ENCODE results near the gene CTNNA2. TPM values are rescaled to one million over a fixed set of nuclear protein-coding genes. Genes with fewer than 3 reads are reported as not detected.

The CTNNA2 gene
- total RNA-seq, 1 donor from 2014 or later: 43.5 TPM

DNA sequence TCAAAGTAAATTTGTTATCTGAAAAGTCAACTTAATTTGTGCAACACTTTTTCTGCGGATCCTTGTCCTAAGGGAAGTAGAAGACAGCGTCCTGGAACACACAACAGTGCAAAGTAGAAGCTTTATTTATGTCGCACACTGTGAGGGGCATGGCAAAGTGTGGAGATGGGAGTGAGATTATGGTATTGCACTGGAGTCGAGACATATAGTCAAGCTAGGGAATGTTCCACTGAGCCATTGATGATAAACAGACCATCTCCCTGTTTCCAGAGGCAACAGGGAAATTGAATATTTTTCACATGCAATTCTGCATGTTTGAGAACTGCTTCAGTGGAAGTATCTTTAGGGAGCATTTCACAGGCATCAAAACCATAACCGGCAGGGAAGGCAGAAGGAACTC, 745.5 kb downstream of the CTNNA2 start:
- no peak overlapping the region for H3K9ac ChIP-seq
- H3K36me3 Mint-ChIP-seq: no peaks in the 10 kb centered on the region
- H2AFZ ChIP-seq (replicated peaks): no peak overlapping the region
- no peak for DNase-seq (ENCODE audit: low spot score)
- no peaks in the 10 kb centered on the region for H3K27me3 ChIP-seq
- no peak overlapping the region for H3K4me3 Mint-ChIP-seq
- no peaks in the 10 kb centered on the region for H3K27me3 Mint-ChIP-seq (ENCODE audit: insufficient read depth, low read depth)
- H3K4me1 ChIP-seq: peaks cover 13% of the 10 kb centered on the region
- no peak overlapping the region for H3K4me3 ChIP-seq
- no peaks in the 10 kb centered on the region for H3K9me3 ChIP-seq (ENCODE audit: low read depth)
- peaks cover 5% of the 10 kb centered on the region for H3K9me3 Mint-ChIP-seq
- no peaks in the 10 kb centered on the region for H3K36me3 ChIP-seq
- no peak overlapping the region for H3K27ac ChIP-seq
- H3K27ac Mint-ChIP-seq: no peak overlapping the region
- no peak for TF ChIP-seq EZH2 (IDR thresholded peaks at IDR 0.05)
- TF ChIP-seq EZH2phosphoT487 (IDR thresholded peaks at IDR 0.05): no peak
- TF ChIP-seq, protein P1, sequence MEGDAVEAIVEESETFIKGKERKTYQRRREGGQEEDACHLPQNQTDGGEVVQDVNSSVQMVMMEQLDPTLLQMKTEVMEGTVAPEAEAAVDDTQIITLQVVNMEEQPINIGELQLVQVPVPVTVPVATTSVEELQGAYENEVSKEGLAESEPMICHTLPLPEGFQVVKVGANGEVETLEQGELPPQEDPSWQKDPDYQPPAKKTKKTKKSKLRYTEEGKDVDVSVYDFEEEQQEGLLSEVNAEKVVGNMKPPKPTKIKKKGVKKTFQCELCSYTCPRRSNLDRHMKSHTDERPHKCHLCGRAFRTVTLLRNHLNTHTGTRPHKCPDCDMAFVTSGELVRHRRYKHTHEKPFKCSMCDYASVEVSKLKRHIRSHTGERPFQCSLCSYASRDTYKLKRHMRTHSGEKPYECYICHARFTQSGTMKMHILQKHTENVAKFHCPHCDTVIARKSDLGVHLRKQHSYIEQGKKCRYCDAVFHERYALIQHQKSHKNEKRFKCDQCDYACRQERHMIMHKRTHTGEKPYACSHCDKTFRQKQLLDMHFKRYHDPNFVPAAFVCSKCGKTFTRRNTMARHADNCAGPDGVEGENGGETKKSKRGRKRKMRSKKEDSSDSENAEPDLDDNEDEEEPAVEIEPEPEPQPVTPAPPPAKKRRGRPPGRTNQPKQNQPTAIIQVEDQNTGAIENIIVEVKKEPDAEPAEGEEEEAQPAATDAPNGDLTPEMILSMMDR (IDR thresholded peaks at IDR 0.05): no peak
- no peaks in the 10 kb centered on the region for H3K79me2 ChIP-seq (ENCODE audit: low read depth)
- H4K20me1 ChIP-seq (ENCODE audit: low read depth): no peaks in the 10 kb centered on the region
- peaks cover 30% of the 10 kb centered on the region for H3K4me1 Mint-ChIP-seq
- H3F3A ChIP-seq (ENCODE audit: low read depth): no peaks in the 10 kb centered on the region
- H3K4me2 ChIP-seq: no peak overlapping the region

DNA sequence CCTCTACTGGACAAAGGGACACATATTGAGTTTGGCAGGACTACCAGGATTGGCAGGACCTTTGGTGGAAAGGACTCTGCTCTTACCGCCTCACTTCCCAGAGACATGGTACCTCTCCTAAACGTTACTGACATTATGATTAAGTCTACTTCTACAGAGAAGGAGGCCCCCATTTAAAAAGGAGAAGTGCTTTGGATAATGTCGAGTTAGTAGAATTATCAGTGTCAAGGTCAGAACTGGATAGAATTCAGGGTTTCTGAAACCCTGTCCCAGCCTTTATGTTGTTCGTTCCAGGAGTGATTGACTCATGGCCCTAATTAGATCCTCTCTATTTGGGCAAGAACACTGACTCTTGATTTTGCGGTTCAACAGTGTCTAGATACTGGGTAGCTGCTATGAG, 745.9 kb downstream of the CTNNA2 start:
- H3K4me3 Mint-ChIP-seq: no peak overlapping the region
- Histone ChIP-seq H3K4me2 (no peak overlapping the region), H3K9ac (no peak overlapping the region), H3K9me3 (ENCODE audit: low read depth) (no peaks in the 10 kb centered on the region), H3F3A (ENCODE audit: low read depth) (no peaks in the 10 kb centered on the region), H4K20me1 (ENCODE audit: low read depth) (no peaks in the 10 kb centered on the region), H3K4me3 (no peak overlapping the region), H3K79me2 (ENCODE audit: low read depth) (no peaks in the 10 kb centered on the region), H3K27ac (no peak overlapping the region), H3K36me3 (no peaks in the 10 kb centered on the region), H3K4me1 (peaks cover 13% of the 10 kb centered on the region), H2AFZ (replicated peaks) (no peak overlapping the region), H3K27me3 (no peaks in the 10 kb centered on the region)
- TF ChIP-seq EZH2 (IDR thresholded peaks at IDR 0.05) (no peak), EZH2phosphoT487 (IDR thresholded peaks at IDR 0.05) (no peak)
- TF ChIP-seq, protein P1 (IDR thresholded peaks at IDR 0.05): no peak
- H3K9me3 Mint-ChIP-seq: peaks cover 5% of the 10 kb centered on the region
- H3K27me3 Mint-ChIP-seq (ENCODE audit: insufficient read depth, low read depth): no peaks in the 10 kb centered on the region
- no peak overlapping the region for H3K27ac Mint-ChIP-seq
- H3K36me3 Mint-ChIP-seq: no peaks in the 10 kb centered on the region
- H3K4me1 Mint-ChIP-seq: peaks cover 30% of the 10 kb centered on the region
- no peak for DNase-seq (ENCODE audit: low spot score)

DNA sequence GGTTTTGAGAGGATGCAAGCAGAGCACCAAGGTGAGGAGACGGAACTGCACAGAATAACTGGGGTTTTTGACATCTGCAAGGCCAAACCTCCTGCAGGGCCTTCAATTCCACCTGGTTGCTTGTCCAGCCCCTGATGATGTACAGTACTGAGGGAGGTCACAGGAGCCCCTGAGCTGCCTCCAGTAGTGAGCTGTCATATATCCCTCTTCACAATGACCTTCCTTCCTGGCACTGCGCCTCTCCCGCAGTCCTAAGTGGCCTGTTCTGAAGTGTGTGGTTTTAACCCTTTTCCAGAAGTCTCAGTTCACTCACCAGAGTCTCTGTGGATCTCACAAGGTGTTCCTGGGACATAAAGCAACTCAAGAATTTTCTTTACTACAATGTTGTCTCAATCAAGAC, 746.4 kb downstream of the CTNNA2 start:
- H3K27ac ChIP-seq: no peak overlapping the region
- no peak overlapping the region for H2AFZ ChIP-seq (replicated peaks)
- no peaks in the 10 kb centered on the region for H3F3A ChIP-seq (ENCODE audit: low read depth)
- no peak overlapping the region for H3K9ac ChIP-seq
- no peaks in the 10 kb centered on the region for H3K9me3 ChIP-seq (ENCODE audit: low read depth)
- no peak for DNase-seq (ENCODE audit: low spot score)
- no peaks in the 10 kb centered on the region for H3K36me3 Mint-ChIP-seq
- no peaks in the 10 kb centered on the region for H3K79me2 ChIP-seq (ENCODE audit: low read depth)
- no peaks in the 10 kb centered on the region for H3K36me3 ChIP-seq
- H3K27me3 Mint-ChIP-seq (ENCODE audit: insufficient read depth, low read depth): no peaks in the 10 kb centered on the region
- H3K27ac Mint-ChIP-seq: no peak overlapping the region
- TF ChIP-seq, protein P1 (IDR thresholded peaks at IDR 0.05): no peak
- no peak for TF ChIP-seq EZH2 (IDR thresholded peaks at IDR 0.05)
- TF ChIP-seq EZH2phosphoT487 (IDR thresholded peaks at IDR 0.05): no peak
- H3K4me1 Mint-ChIP-seq: peaks cover 30% of the 10 kb centered on the region
- peaks cover 13% of the 10 kb centered on the region for H3K4me1 ChIP-seq
- H3K9me3 Mint-ChIP-seq: peaks cover 5% of the 10 kb centered on the region
- no peak overlapping the region for H3K4me3 ChIP-seq
- H3K4me3 Mint-ChIP-seq: no peak overlapping the region
- no peak overlapping the region for H3K4me2 ChIP-seq
- no peaks in the 10 kb centered on the region for H3K27me3 ChIP-seq
- H4K20me1 ChIP-seq (ENCODE audit: low read depth): no peaks in the 10 kb centered on the region

All from neural progenitor cell (in vitro differentiated cells).